ENCODE measurements around the gene PLET1.

- TF ChIP-seq CTCF (IDR thresholded peaks at IDR 0.05) = no peak
- no peak for TF ChIP-seq POLR2A (IDR thresholded peaks at IDR 0.05)
These were observed 45.6 kb upstream of the PLET1 start for GRCh38 chr11:112306230-112306629.
